HG03457 (cell line): Measurements from ENCODE around the gene POC5.
"Not testable (repeated sequence)": the region's sequence is repeated elsewhere in the genome, so short reads cannot be mapped to it uniquely, and the experiment has no call there.

Experiments used
- ATAC-seq: cut with Tn5 transposase; IDR thresholded peaks from one replicate; pipeline ENCODE4 v1.9.1; 2021; ENCODE audit warnings: moderate number of reproducible peaks; ENCODE audit not compliant: unreplicated experiment

Gene POC5

DNA sequence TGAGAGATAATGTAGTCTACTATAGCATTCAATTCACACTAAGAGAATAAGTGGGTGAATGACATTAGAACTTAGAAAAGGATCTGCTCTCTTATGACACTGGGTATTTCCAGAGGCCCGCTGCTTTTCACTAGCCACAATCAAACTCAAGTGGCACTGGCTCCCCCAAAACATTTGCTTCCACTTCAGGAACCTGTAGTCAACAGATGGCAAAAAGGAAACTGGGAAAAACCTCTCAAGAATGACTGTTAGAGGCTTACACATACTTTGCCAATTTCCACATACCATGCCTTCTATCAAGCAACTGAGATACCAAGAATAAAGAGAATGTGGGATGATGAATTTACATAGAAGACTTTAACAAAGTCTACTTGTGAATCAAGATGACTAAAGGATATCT lies 11.2 kb downstream of the POC5 start:
- no peak for ATAC-seq

DNA sequence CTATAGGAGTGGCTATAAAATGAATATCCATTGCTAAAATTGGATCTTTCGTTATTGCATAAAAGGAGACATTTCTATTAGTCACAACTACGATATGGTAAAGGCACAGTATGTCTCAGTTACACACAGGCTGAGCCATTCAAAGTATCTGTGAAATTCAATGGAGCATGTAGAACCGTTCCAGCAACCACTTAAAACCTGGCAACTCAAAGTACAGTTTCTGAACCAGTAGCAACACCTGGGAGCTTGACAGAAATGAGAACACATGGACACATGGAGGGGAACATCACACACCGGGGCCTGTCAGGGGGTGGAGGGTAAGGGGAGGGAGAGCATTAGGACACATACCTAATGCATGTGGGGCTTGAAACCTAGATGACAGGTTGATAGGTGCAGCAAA lies 15.4 kb downstream of the POC5 start:
- no peak for ATAC-seq

GRCh38 chr5:75695472-75696351 lies 21.5 kb downstream of the POC5 start:
- ATAC-seq, result not testable (repeated sequence)

- ATAC-seq, result no peak
These were observed 22.5 kb downstream of the POC5 start for GRCh38 chr5:75694781-75695180.

DNA sequence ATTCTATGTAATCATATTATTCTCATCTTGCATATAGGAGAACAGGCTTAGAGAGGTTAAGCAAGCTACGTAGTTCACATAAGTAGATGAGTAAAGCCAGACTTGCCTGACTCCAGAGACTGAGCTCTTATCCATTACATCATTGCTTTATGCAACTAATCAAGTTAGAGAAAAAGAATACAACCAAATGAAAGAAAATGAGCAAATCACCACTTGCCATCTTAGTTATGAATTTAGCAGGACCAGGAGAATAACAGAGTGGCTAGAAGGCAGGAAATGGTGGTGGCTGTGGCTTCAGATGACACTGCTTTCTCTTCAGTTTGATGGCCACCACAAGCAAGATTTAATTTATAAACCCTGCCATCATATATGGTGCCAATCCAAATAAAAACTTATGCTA lies 26.6 kb downstream of the POC5 start:
- ATAC-seq, result no peak

- no peak for ATAC-seq
These were observed 30.8 kb downstream of the POC5 start for GRCh38 chr5:75686480-75686879.

DNA sequence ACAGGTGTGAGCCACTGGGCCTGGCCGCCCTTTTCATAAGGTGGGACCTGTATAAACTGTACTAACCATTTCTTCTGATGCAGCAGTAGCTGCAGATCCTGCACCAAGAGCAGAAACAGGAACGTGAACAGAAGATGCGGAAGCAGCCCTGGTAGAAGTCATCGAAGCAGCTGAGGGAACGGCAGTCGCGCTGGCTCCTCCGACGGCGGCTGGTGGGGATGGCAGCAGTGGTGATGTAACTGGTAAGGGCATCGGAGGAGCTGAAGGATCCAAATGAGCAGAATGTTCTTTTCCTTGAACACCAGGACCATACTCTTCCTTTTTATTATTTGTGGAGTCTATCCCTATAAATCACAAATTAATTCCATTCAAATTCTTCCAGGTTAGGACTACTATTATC lies 32.1 kb downstream of the POC5 start:
- no peak for ATAC-seq

DNA sequence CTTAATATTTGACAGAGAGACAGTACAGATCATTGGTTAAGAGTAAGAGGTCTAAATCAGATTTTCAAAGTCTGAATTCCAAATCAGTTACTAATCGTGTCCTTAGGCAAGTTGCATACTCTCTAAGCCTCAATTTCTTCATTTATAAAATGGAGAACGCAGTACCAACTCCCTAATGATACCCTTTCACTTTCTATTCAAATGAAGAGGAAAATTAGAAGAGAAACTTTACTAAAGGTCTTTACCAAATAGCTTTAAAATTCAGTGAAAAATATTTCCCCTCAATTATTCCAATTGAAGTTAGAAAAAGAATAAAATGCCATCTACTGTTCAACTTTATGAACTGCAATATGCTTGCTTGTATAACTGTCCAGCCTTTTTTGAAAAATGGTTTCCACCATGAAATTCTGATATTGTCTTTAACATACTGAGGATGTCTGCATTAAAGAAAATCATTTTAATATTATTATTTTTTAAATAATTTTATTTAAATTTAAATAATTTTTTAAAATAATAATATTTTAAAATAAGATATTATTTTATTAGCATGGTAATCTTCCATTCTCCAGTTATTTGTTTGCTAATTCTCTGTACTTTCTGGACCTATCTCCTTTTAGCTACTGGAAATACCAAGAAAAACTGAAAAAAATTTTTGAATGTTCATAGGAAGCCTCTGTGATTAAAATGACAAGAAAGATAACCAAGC lies 36.0 kb downstream of the POC5 start:
- ATAC-seq, result no peak

DNA sequence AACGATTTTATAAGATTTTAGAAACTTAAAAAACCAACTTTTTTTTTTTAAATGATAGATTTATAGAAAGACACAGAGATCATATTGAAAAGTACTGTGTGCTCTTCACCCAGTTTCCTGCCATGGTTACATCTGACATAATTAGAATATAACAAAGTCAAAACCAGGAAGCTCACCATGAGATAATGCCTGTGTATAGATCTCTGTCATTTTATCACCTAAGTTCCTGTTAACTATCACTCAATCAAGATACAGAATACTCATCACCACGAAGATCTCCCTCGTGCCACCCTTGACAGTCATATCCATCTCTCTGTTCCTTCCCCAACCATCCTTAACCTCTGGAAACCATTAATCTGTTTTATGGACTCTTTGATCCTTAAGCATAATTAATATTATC lies 39.1 kb downstream of the POC5 start:
- no peak for ATAC-seq

DNA sequence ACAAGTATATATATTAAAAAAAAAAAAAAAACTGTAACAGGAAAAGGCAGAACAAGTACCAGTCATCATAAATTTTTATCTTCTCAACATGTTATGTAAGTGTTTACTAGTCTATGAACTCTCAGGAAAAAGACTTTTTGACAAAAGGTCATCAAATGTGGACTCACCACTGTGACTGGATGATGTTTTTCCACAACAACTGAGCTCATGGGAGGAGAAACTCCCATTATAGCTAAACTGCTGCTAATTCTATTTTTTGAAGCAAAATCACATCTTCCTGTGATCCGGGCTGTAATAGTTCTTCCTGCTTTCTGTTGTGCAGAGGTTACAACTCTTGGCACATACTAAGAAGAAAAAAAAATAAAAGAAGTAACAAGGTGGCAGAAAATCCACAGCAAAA lies 39.6 kb downstream of the POC5 start:
- ATAC-seq, result no peak

- no peak for ATAC-seq
These were observed 41.5 kb downstream of the POC5 start for GRCh38 chr5:75675783-75676182.

DNA sequence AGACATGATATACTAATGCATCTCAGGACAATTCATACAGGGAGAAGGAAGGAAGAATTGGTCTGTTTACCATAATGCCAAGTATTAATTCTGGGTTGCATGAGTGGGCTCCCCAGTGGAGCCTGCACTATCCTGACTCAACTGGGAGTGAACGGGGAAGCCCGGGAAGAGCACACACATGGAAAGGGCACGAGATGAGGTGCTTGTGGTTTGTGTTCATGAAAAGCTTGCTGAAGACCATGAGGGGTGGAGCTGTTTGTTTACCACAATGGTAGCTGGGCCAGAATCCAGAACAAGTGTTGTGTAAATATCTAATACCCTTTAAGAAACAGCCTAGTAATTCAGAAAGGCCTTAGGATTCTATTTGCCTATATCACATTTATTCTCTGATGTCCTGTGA lies 44.6 kb downstream of the POC5 start:
- no peak for ATAC-seq

GRCh38 chr5:75671506-75671905 lies 45.7 kb downstream of the POC5 start:
- ATAC-seq, result no peak

DNA sequence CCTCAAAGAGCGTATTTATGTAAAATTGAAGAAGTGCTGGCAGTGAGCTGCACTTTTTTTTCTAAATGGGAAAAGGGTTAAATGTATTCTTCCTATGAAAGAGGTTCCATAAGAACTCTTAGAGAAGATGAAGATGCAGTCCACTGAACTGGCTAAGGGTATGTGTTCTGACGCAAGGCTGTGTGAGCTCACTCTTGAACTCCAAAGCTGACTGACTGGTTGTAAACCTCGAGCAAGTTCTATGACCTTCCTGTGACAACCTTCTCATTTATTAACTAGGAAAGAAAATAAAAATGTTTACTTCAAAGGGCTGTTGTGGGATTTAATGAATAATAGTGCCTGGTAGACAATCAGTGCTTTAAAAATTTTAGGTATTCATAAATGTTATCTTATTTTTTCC lies 46.7 kb downstream of the POC5 start:
- ATAC-seq, result no peak

GRCh38 chr5:75668977-75669689 lies 48.1 kb downstream of the POC5 start:
- ATAC-seq, result peak; percentile 88

- ATAC-seq, result no peak
These were observed 48.8 kb downstream of the POC5 start for GRCh38 chr5:75668445-75668844.

GRCh38 chr5:75667586-75667985 lies 49.7 kb downstream of the POC5 start:
- no peak for ATAC-seq

- no peak for ATAC-seq
These were observed 50.4 kb downstream of the POC5 start for GRCh38 chr5:75666801-75667200.

GRCh38 chr5:75664979-75665378 lies 52.3 kb downstream of the POC5 start:
- no peak for ATAC-seq

- no peak for ATAC-seq
These were observed 53.5 kb downstream of the POC5 start for GRCh38 chr5:75663579-75664284.

DNA sequence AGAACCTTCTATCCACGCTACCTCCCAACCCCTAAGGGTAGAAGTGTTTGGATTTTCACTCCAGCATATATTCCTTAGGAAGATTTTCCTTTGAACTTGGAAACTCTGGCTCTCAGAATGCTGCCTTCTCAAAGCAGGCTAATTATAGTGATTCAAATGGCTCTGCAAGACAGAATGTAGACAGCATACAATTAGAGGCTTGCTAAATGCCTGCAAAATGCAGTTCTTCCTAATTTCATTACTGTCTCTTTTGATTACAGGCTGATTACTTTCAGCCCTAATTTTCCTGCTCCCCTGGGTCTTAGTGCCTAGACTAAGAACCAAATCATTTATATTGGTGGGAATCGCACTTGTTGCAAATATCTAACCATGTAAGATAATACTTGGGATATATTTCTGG lies 55.2 kb downstream of the POC5 start:
- ATAC-seq, result no peak
